HL-60/S4 treated with phorbol 12-myristate 13-acetate at 8.2 ng/mL for 4 days and 3 days (cell line): ENCODE measurements around the gene SSTR3.

Experiments
- in situ Hi-C: fragments of 300-500 bp; cut with MboI; formaldehyde crosslinking; loops from 2 replicates; pipeline ENCODE4 v1.15.0; 2022; ENCODE audit warnings: low sequenced_read_pairs

Gene SSTR3

DNA sequence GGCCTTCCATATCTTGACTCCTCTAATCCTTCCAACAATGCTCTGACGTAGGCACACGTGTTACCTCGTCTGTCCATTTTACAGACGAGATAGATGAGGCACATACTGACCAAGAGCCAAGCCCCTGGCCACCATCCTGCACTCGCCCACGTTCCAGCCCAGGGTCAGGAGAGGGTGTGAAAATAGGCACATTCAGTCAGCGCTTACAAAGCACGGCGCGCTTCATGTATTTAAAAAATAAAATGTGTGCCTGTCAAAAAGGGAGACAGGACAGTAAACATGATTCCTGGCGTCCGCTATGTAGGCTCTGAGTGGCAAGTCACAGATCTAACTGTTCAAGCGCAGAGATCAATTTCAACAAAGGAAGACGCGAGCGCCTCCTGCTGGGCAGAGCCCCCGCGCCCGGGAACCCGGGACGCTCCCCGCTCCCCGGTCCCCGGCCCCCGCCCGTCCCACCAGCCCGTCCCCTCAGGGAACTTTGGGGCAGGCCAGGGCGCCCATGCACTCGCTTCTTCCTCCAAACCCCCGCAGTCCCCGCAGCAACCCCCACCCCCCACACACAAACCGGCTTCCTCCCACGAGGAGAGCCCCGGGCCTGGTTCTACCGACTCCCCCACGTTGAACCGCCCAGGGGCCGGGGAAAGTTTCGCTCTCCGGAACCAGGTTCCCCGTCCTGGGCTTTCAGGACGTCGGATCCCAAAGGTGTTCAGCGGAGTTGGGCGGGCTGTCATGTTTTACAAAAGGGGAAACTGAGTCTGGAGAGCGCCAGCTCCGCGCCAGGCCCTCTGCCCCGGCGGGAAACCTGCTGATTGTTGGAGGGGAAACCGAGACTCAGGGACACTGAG lies 13.8 kb downstream of the SSTR3 start:
- in situ Hi-C loops = no loop called here

- in situ Hi-C loops = no loop called here
Measured at GRCh38 chr22:37197451-37198257, 14.6 kb downstream of the SSTR3 start.

GRCh38 chr22:37196539-37197450 lies 15.5 kb downstream of the SSTR3 start:
- in situ Hi-C loops = no loop called here

DNA sequence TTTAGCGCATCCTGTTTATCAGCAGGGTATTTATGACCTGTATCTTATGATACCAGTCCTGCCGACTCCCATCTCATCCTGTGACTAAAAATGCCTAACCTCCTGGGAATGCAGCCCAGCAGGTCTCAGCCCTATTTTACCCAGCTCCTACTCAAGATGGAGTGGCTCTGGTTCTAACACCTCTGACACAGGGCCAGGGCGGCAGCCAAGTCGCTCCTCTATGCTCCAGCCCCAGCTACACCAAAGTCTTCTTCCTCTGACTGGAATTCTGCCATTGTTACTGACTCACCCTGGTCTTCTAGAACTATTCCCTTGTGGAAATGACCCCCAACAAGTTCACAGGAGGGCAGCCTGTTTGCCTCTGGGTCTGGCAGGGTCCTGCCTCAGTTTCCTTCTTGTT lies 16.4 kb downstream of the SSTR3 start:
- in situ Hi-C loops = no loop called here

GRCh38 chr22:37194750-37195149 lies 17.5 kb downstream of the SSTR3 start:
- in situ Hi-C loops = no loop called here

DNA sequence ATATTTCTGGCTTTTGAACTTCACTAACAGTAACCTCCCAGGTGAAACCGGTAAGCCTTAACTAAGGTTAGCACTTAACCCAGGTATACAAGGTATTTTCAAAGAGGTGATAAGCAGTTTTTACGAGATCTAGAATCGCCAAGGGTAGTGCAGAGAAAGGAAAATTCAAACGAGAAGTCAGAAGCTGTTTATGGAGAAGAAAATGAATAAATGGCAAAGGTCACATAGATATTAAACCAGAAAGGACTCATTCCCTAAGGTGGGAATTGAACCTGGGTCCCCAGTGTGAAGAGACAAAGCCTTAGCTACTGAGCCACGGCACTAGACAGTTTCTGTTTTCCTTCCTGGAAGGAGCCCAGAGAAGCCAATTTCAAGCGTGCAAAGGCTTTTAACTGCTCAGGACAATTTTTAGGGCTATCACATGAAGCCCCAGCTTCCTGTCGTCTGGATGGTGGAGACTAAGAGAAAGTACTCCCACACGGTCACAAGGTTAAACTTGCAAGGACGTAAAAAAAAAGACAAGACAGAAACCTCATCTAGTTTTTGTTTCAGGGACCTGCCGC lies 18.6 kb downstream of the SSTR3 start:
- in situ Hi-C loops = no loop called here

DNA sequence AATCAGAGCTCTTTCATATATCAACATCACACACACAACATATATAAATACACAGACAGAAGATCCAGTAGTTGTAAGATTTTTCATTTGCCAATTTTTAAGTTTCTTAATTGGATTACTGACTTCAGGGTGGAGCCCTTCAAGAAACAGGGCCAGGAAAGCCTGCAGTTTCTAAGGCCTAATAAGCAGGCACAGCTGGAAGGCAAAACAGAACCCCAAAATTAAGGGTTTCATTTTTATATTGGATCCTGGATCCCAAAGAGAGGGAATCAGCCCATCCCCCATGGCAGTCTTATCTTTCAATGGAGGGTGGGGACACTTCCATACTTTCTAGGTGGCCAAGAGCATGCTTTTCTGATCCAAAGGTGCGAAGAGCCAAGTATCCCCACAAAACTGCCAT lies 19.5 kb downstream of the SSTR3 start:
- in situ Hi-C loops = no loop called here

DNA sequence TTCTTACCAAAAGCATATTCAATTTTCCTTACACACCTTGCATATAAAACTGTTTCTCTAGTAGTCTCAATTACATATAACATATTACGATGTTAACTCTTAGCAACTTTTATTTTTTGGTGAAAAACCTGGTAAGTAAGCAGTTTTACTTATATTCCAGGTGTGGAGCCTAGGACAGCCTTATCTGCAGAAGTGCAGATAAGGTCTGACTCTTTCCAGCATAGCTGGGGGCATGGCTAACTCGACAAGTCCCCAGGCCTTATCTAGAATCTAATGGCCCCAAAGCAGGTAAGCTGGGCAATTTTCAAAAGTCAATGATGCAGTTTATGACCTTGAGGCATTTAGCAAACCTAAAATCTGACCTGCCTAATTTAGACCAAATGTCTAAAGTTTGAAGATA lies 20.1 kb downstream of the SSTR3 start:
- in situ Hi-C loops = no loop called here

DNA sequence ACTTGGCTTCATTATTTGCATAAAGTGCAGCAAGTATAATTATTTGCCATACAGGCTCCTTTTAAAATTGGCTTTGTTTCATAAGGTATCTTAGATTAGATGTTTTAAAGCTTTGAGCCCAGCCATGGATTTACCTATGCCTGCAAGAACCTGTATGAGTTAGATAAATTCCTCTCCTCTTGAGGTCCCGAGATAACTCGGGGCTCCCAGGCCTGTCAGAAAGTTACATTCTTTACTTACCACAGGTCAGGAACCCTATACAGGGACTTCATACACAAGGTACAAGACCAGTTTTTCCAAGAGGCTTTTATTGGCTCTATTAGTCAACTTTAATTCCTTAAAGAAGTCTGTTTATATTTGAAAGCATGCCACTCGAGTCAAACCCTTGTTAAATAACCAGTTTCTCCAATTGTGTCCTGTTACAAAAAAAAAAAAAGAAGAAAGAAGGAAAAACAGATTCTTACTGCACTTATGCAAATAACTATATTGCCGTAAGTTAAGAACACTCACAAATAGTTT lies 22.0 kb downstream of the SSTR3 start:
- in situ Hi-C loops = no loop called here

DNA sequence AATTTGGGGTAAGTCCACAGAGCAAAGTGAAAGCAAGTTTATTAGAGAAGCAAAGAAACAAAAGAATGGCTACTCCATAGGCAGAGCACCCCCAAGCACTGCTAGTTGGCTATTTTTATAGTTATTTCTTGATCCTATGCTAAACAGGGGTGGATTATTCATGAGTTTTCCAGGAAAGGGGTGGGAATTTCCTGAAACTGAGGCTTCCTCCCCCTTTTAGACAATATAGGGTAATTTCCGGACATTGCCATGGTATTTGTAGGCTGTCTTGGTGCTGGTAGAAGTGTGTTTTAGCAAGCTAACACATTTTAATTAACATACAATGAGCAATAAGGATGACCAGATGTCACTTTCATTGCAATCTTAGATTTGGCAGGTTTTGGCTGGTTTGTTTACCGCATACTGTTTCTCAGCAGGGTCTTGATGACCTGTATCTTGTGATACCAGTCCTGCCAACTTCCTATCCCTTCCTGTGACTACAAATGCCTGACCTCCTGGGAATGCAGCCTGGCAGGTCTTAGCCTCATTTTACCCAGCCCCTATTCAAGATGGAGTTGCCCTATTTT lies 23.3 kb downstream of the SSTR3 start:
- in situ Hi-C loops = no loop called here

DNA sequence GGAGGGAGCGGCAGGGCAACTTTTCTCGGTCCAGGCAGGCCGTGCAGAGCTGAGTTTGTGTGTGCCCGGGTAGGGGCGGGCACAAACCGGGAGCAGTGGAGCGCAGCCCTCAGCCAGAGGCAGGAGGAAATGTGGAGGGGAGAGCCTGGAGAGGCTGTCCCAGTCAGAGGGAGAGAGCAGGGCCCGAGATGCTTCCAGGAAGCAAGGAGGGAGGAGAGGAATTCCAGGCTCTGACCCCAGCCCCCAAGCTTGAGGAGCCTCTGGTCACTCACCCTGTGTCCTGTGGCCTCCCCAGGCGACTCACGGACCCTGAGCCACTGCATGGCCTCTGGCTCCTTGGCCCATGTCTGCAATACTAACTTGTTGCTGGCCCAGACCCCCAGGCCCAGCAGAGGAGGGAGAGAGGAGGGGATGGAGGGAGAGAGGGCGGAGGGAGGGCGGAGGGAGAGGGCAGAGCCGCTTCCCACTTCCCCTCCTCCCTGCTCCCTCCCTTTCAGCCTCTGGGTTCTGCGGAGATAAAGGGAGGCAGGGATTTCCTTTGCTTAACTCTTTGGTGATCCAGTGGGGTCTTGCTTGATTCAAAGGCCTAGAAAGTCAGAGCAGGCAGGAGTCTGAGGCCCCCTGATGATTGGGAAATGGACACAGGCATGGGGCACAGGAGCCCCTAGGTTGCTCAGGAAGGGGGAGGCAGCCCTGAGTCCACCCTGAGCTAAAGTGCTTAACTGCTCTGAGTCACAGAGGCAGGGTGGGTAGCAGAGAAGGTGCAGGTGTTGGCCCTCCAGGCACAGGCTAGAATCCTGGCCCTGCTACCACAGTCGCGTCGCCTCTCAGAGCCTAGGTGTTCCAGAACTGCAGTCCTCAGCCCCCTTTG lies 24.2 kb downstream of the SSTR3 start, which contains the start of gene C1QTNF6:
Gene C1QTNF6 (minus strand): TSS at position 357 of the 871 bp plus-strand sequence. CDS start 34 bp downstream, at position 323.
- in situ Hi-C loops = no loop called here

DNA sequence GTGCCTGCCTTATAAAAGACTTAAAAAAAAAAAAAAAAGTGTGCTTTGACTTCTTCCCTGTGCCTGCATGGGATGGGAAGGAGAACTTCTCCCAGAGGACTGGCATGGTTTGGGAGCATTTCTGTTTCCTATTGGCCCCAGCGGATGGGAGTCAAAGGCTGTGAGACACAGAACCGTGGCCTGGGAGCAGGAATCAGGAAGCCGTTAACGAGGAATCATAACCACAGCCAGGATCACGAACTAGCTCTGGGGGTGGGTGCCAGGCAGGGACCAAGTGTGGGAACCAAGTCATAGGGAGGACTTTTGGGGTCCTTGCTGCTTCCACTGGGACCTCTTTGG lies 24.8 kb downstream of the SSTR3 start:
- in situ Hi-C loops = no loop called here

DNA sequence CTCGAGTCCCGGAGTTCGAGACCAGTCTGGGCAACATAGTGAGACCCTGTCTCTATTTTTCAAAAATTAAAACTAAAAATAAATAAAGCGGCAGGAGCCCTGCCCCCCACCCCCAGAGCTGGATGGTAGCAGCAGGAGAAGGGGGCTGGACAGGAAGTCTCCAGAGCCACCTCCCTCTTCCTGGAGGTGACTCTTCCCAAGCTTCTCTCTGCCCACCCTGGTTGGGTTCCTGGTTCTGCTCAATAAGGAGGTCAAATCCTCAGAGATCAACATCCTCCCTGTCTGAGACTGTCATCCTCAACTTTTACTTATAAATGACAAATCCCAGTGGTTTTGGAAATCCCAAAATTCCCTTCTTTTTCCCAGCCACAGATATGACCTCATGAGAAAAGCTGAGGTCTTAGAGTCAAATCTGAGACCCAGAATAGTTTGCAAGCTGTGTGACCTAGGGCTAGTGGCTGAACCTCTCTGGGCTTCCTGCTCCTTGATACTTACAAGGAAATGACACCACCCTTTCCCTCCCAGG lies 25.2 kb downstream of the SSTR3 start:
- in situ Hi-C loops = no loop called here

GRCh38 chr22:37186228-37186996 lies 25.9 kb downstream of the SSTR3 start:
- in situ Hi-C loops = no loop called here

DNA sequence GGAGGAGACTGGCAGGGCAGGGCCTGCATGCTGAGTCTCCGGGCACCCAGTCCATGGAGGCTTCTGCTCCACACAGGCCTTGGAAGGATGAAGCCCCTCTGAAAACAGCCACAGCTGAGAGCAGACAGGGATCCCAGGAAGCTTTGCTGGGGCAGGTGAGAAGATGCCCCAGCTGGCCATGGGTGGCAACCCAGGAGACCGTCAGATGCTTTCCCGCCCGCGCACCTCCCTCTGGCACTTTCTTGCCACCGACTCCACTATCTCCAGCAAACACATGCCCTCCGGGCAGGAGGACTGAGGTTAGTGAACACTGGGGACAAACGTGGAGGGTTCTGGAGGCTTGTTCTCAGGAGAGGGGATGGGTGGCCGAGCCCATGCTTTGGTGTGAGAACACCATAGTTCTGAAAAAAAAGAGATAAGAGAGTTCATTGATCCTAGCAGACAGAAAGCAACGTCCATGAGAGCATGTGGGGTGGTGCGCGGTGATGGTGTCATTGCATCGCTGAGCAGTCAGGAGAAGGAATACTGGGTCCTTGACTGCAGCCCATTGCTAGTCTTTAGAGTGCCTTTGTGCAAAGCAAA lies 26.5 kb downstream of the SSTR3 start:
- in situ Hi-C loops = no loop called here

DNA sequence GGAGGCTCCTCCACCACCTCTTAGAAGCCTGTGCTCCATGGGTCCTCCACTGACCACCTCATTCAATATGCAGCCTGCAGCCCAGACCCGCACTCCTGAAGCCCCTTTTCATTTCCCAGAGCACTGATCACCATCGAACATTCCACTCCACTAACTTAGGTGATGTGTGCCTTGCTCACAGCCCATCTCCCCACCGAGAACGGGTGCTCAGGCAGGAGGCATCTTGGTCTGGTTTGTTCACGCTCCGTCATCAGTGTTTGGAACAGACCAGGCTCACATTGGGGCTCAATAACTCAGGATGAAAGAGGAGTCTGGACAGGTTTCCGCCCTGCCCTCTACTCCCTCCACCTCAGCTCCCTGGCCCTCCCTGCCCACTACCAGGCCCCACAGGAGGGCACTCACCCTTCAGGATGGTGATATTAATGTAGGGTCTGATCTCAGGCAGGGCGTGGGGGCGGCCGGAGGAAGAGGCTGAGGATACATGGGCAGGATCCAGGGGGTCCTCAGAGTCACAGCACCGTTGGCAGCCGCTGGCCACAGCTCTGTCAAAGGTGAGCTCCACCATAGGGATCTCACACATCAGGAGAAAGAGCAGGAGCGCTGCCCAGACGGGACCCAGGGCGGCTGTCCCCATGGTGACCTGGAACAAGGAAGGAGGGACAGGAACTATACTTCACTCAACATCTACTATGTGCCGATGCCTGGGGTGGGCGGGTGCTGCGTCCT lies 27.3 kb downstream of the SSTR3 start:
- in situ Hi-C loops = no loop called here

GRCh38 chr22:37184380-37184755 lies 27.9 kb downstream of the SSTR3 start:
- in situ Hi-C loops = no loop called here
